ENCODE results near the gene KLHDC8A. TPM values are rescaled to one million over a fixed set of nuclear protein-coding genes. Genes with fewer than 3 reads are reported as not detected.
A peak's percentile ranks its signal among the peaks of the same experiment; 100 is the strongest.

KLHDC8A gene
- total and polyA plus RNA-seq, 9 of the 15 experiments (the other 6 are each of a cell fraction or from before 2014, with no cell fraction given) = 0.01 to 0.54 (median 0.04) TPM; not detected in 6

- no peak for TF ChIP-seq ZBTB11 (CRISPR knock-in tag; IDR thresholded peaks at IDR 0.05)
- TF ChIP-seq EGR1 (conservative IDR thresholded peaks at IDR 0.05) = no peak
- TF ChIP-seq MTA1 (IDR thresholded peaks at IDR 0.05; ENCODE audit: borderline replicate concordance) = peak; percentile 47; the same call in 1 of the 2 replicates
- TF ChIP-seq RBM25 (IDR thresholded peaks at IDR 0.05; ENCODE audit: low read depth, low read length, severe bottlenecking) = no peak
- TF ChIP-seq CREM (IDR thresholded peaks at IDR 0.05; ENCODE audit: low read depth) = peak; percentile 34; the same call in 1 of the 2 replicates
- TF ChIP-seq CBX5 (IDR thresholded peaks at IDR 0.05; ENCODE audit: borderline replicate concordance, low read depth) = no peak
- no peak for TF ChIP-seq NCOA4 (IDR thresholded peaks at IDR 0.05; ENCODE audit: partially characterized antibody)
- no peak for TF ChIP-seq ZNF311 (CRISPR knock-in tag; IDR thresholded peaks at IDR 0.05)
- no peak for TF ChIP-seq ILK (tag; IDR thresholded peaks at IDR 0.05; ENCODE audit: borderline replicate concordance, low read depth)
- TF ChIP-seq ZBTB9 (CRISPR knock-in tag; IDR thresholded peaks at IDR 0.05) = no peak
- TF ChIP-seq, protein P1, sequence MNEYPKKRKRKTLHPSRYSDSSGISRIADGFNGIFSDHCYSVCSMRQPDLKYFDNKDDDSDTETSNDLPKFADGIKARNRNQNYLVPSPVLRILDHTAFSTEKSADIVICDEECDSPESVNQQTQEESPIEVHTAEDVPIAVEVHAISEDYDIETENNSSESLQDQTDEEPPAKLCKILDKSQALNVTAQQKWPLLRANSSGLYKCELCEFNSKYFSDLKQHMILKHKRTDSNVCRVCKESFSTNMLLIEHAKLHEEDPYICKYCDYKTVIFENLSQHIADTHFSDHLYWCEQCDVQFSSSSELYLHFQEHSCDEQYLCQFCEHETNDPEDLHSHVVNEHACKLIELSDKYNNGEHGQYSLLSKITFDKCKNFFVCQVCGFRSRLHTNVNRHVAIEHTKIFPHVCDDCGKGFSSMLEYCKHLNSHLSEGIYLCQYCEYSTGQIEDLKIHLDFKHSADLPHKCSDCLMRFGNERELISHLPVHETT (CRISPR knock-in tag; conservative IDR thresholded peaks at IDR 0.05 in 1 of 2, IDR thresholded peaks at IDR 0.05 in 1 of 2) = no peak; a peak in 1 of 4 replicates
- TF ChIP-seq ZNF717 (CRISPR knock-in tag; IDR thresholded peaks at IDR 0.05) = no peak
- TF ChIP-seq MYNN (IDR thresholded peaks at IDR 0.05) = no peak
- no peak for TF ChIP-seq MYNN (CRISPR knock-in tag; IDR thresholded peaks at IDR 0.05)
- peak; percentile 38; the same call in 1 of the 2 replicates for TF ChIP-seq TFAP4 (CRISPR knock-in tag; IDR thresholded peaks at IDR 0.05; ENCODE audit: borderline replicate concordance)
- no peak; the same call in 1 of the 2 replicates for TF ChIP-seq SMARCA5 (IDR thresholded peaks at IDR 0.05)
- TF ChIP-seq JUN (IDR thresholded peaks at IDR 0.05; ENCODE audit: borderline replicate concordance, low read depth, low read length) = no peak
- TF ChIP-seq JUN (CRISPR knock-in tag; IDR thresholded peaks at IDR 0.05; ENCODE audit: borderline replicate concordance) = no peak
Measured at GRCh38 chr1:205287767-205288559, 68.8 kb downstream of the KLHDC8A start (continued).
